ENCODE results near the gene ARRB2.

The ARRB2 gene

DNA sequence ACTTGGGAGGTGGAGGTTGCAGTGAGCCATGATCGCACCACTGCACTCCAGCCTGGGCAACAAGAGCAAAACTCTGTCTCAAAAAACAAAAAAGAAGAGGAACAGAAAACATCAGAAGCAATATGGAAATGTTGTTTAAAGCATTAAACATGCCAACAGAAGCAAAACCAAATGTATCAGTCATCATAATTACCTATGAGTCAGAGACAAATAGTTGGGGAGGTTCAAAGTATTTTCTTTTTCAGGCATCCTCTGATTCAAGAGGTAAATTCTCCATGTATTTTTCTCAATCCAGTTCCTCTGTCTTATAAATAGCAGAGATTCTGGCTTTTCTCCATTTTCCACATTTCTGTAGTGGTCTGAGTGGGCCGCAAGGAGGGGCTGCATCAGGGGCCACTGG is 59.2 kb downstream of the ARRB2 start:
- TF ChIP-seq ZBTB7A (IDR thresholded peaks at IDR 0.05; ENCODE audit: low read depth): no peak
- TF ChIP-seq FOXM1 (IDR thresholded peaks at IDR 0.05; ENCODE audit: borderline replicate concordance, low read depth): no peak
- TF ChIP-seq, protein P1, sequence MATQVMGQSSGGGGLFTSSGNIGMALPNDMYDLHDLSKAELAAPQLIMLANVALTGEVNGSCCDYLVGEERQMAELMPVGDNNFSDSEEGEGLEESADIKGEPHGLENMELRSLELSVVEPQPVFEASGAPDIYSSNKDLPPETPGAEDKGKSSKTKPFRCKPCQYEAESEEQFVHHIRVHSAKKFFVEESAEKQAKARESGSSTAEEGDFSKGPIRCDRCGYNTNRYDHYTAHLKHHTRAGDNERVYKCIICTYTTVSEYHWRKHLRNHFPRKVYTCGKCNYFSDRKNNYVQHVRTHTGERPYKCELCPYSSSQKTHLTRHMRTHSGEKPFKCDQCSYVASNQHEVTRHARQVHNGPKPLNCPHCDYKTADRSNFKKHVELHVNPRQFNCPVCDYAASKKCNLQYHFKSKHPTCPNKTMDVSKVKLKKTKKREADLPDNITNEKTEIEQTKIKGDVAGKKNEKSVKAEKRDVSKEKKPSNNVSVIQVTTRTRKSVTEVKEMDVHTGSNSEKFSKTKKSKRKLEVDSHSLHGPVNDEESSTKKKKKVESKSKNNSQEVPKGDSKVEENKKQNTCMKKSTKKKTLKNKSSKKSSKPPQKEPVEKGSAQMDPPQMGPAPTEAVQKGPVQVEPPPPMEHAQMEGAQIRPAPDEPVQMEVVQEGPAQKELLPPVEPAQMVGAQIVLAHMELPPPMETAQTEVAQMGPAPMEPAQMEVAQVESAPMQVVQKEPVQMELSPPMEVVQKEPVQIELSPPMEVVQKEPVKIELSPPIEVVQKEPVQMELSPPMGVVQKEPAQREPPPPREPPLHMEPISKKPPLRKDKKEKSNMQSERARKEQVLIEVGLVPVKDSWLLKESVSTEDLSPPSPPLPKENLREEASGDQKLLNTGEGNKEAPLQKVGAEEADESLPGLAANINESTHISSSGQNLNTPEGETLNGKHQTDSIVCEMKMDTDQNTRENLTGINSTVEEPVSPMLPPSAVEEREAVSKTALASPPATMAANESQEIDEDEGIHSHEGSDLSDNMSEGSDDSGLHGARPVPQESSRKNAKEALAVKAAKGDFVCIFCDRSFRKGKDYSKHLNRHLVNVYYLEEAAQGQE (IDR thresholded peaks at IDR 0.05; ENCODE audit: low read depth): no peak
- TF ChIP-seq YY1 (IDR thresholded peaks at IDR 0.05; ENCODE audit: low read depth): no peak
- no peak for TF ChIP-seq TAF1 (IDR thresholded peaks at IDR 0.05; ENCODE audit: low read depth)
- TF ChIP-seq EGR1 (IDR thresholded peaks at IDR 0.05): no peak
- TF ChIP-seq, protein P2, sequence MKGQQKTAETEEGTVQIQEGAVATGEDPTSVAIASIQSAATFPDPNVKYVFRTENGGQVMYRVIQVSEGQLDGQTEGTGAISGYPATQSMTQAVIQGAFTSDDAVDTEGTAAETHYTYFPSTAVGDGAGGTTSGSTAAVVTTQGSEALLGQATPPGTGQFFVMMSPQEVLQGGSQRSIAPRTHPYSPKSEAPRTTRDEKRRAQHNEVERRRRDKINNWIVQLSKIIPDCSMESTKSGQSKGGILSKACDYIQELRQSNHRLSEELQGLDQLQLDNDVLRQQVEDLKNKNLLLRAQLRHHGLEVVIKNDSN (IDR thresholded peaks at IDR 0.05): no peak
- TF ChIP-seq, protein P3, sequence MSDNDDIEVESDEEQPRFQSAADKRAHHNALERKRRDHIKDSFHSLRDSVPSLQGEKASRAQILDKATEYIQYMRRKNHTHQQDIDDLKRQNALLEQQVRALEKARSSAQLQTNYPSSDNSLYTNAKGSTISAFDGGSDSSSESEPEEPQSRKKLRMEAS (IDR thresholded peaks at IDR 0.05): no peak
- no peak for TF ChIP-seq CEBPB (IDR thresholded peaks at IDR 0.05)
- no peak for TF ChIP-seq NFIC (IDR thresholded peaks at IDR 0.05)
- no peak for TF ChIP-seq TCF12 (IDR thresholded peaks at IDR 0.05; ENCODE audit: low read depth)
- no peak for TF ChIP-seq RAD21 (IDR thresholded peaks at IDR 0.05; ENCODE audit: low read depth)
